Heart left ventricle (tissue), 16 donors: Measurements from ENCODE around the gene MZB1. TPM values are rescaled to one million over a fixed set of nuclear protein-coding genes. Genes with fewer than 3 reads are reported as not detected.

ENCODE experiments used
- ATAC-seq, 4 donors: fragments of 200-7000 bp; cut with Tn5 transposase; one replicate each; pipeline ENCODE4 v1.9.1; 2020 to 2022; ENCODE audit warnings: moderate library complexity in 4 of 4, mild to moderate bottlenecking in 3 of 4, moderate number of reproducible peaks in 1 of 4
- DNase-seq, 5 donors: peaks; one replicate each; pipeline ENCODE4 v3.0.0-alpha.2; 2020
- H3K27ac ChIP-seq, 12 donors: fragments of 200-600 bp; sonication (generic) in 4 of 12; one replicate each; pipeline versions ENCODE4 v1.5.0 to v1.8.0; 2016 to 2022; ENCODE audit warnings: mild to moderate bottlenecking in 2 of 12
- H3K27me3 ChIP-seq, 9 donors: fragments of 200-600 bp; sonication (generic) in 2 of 9; one replicate each; pipeline versions ENCODE4 v1.5.1 to v1.8.0; 2016 to 2022; ENCODE audit warnings: mild to moderate bottlenecking in 3 of 9
- H3K36me3 ChIP-seq, 9 donors: fragments of 200-600 bp; sonication (generic) in 2 of 9; one replicate each; pipeline versions ENCODE4 v1.5.0 to v1.8.0; 2018 to 2022; ENCODE audit warnings: mild to moderate bottlenecking in 2 of 9
- H3K4me1 ChIP-seq, 12 donors: fragments of 200-600 bp; sonication (generic) in 4 of 12; one replicate each; pipeline versions ENCODE4 v1.5.0 to v1.8.0; 2016 to 2022; ENCODE audit warnings: mild to moderate bottlenecking in 3 of 12
- H3K4me3 ChIP-seq, 12 donors: fragments of 200-600 bp; sonication (generic) in 4 of 12; one replicate each; pipeline versions ENCODE4 v1.5.0 to v1.8.0; 2017 to 2022; ENCODE audit warnings: mild to moderate bottlenecking in 9 of 12, moderate library complexity in 4 of 12
- H3K9me3 ChIP-seq, 12 donors: fragments of 200-600 bp; sonication (generic) in 4 of 12; one replicate each; pipeline versions ENCODE4 v1.5.0 to v1.8.0; 2016 to 2022; ENCODE audit warnings: mild to moderate bottlenecking in 1 of 12
- POLR2A ChIP-seq, 2 donors: fragments of 450-650 bp; IDR thresholded peaks; one replicate each; pipeline ENCODE4 v1.6.1; 2017; ENCODE audit warnings: antibody characterized with exemption in 2 of 2, mild to moderate bottlenecking in 2 of 2, moderate library complexity in 2 of 2
- WGBS, 4 donors: extraction: QIAGEN DNeasy Blood & Tissue Kit in 2 of 4; methylation state at CpG; one replicate each; pipeline versions ENCODE4 v1.1.5 to v1.1.7; 2013 to 2018; 5-methylcytosine and 5-hydroxymethylcytosine counted together
- intact Hi-C, 10 donors: fragments of 100-400 bp; cut with DNase I; formaldehyde crosslinking; loops; one replicate each; pipeline versions ENCODE4 v1.11.1 to v1.14.2; 2022
- polyA plus RNA-seq, 2 donors: library from polyadenylated mRNA; stranded (reverse); fragments of 200-250 nt; gene quantifications; one replicate each; pipeline ENCODE4 v1.2.3, GENCODE V29; 2013
- total RNA-seq, 9 donors: library from RNA; depleted of rRNA in 2 of 9; stranded (reverse); fragments of >200 nt in 2 of 9; fragmentation: NEBNext Ultra II Directional in 3 of 9; extraction: Animal tissue kit (Norgen Biotek cat#: 25700) in 3 of 9; gene quantifications; one replicate each; pipeline versions ENCODE4 v1.1.0 to v1.2.4, GENCODE V29; 2016 to 2023
- TF ChIP-seq, protein P1 (sequence below), 12 donors: fragments of 200-600 bp; sonication (generic) in 4 of 12; IDR thresholded peaks; one replicate each; pipeline versions ENCODE4 v1.5.0 to v1.8.0; 2018 to 2022; ENCODE audit warnings: antibody characterized with exemption in 12 of 12, mild to moderate bottlenecking in 5 of 12
- donor health status: ischemic (EF 13 %, LVEDD 7.1; RV severe dilation, severe dysfunction).
- donor health status: healthy with polysubstance abuse.
- donor health status: DM: no; HTN: yes; CAD: no.
- donor health status: DM: no; HTN: no; CAD: no.
- donor health status: ischemic (EF 25% LVEDD 6.9; RV normal size, moderate dysfunction).
- donor health status: ischemic (EF 25% LVEDD 5.7; RV mildly dilated, moderate dysfunction).
- donor health status: healthy.
- donor health status: DM: yes; HTN: yes; CAD: no.
- donor health status: ischemic (EF 35%, LVEDD 5.7; RV mildly dilated, moderate dysfunction).
- donor health status: nonischemic (EF 11% LVEDD 7.7; RV severe dilation, severe dysfunction).
- donor health status: DM: yes; HTN: yes; CAD: no.
- donor health status: PGD.
- donor health status: ischemic (EF 29% LVEDD 5.4; RV normal size, mild dysfunction).
- donor health status: nonischemic (EF 23%, LVEDD 6.1; RV moderate dilation, normal function).

MZB1 gene
- total and polyA plus RNA-seq, 11 donors = 0.31 to 5.2 (median 0.81) TPM; not detected in 2

DNA sequence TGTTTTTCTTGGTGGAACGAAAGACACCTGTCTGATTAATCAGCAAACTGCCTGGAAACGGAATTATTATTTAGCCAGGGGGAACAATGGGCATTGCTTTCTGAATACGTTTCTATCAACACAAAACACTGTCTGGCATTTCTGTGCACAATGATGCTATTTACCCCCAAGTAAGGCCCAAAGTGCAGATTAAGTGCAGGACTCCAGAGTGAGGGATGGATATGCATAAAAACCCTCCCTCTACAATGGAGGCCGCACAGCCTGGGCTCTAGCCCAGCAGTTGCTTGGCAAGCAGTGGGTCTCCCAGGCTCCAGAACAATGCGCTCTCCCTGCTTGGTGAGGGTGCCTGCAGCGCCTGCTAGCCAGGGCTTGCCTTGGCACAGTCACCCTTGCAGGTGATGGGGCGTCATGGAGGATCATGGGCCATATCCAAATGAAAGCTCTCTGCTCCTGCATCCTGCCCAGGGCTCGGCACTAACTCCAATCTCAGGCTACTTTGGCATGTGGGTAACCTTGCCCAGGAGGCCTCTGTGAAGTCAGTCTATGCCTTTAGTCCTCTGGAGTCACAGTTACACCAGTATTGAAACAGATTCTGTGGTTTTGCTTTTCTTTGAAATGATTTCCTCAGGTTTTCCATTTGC is 25.6 kb upstream of the MZB1 start:
- intact Hi-C loops = loop anchor here in 1 of 10 donors (2.0 kb wide), 1 partner anchor 21 kb away; the partner anchor contains the start of gene PROB1

DNA sequence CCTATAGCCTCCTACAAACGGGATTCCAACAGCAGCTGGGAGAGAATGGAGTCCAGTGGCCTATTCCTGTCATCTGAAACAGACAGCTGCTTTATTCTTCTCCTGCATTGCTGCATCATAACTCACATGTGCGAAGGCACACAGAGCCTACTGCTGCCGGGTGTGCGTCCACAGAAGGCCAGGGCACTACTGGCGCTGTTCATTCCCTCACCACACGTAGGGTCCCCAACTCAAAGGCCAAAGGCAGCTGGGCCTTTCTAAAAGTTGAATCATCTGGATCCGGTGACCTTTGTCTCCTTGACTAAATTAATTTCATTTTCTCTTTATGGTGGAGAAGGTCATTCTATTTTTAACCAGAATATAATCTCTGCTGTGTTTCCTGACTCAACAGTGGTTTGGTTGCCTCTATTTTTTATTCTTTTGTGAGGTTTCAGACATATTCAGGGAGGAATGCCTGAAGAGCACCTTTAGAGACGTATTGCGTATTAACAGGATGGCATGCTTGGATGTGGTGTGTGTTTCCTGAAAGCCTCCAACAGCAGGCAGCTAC is 24.9 kb upstream of the MZB1 start:
- H3K27me3 ChIP-seq = no peaks in the 10 kb centered on the region
- peak in 1 of 5 donors; percentile 45 for DNase-seq
- intact Hi-C loops = loop anchor here in 1 of 10 donors (2.0 kb wide), 1 partner anchor 20 kb away; the partner anchor contains the start of gene PROB1
- no peak overlapping the region for H3K4me3 ChIP-seq
- H3K27ac ChIP-seq = peak overlapping the region; percentile 81 to 96 (median 86)
- ATAC-seq = peak in 3 of 4 donors; percentile 3 to 13 (median 6)
- WGBS, 4 donors = 37 to 52% (median 39%) methylated on average over 9 of the region's 9 CpGs
- H3K9me3 ChIP-seq = no peaks in the 10 kb centered on the region
- TF ChIP-seq, protein P1, sequence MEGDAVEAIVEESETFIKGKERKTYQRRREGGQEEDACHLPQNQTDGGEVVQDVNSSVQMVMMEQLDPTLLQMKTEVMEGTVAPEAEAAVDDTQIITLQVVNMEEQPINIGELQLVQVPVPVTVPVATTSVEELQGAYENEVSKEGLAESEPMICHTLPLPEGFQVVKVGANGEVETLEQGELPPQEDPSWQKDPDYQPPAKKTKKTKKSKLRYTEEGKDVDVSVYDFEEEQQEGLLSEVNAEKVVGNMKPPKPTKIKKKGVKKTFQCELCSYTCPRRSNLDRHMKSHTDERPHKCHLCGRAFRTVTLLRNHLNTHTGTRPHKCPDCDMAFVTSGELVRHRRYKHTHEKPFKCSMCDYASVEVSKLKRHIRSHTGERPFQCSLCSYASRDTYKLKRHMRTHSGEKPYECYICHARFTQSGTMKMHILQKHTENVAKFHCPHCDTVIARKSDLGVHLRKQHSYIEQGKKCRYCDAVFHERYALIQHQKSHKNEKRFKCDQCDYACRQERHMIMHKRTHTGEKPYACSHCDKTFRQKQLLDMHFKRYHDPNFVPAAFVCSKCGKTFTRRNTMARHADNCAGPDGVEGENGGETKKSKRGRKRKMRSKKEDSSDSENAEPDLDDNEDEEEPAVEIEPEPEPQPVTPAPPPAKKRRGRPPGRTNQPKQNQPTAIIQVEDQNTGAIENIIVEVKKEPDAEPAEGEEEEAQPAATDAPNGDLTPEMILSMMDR (IDR thresholded peaks at IDR 0.05) = no peak
- no peak for TF ChIP-seq POLR2A (IDR thresholded peaks at IDR 0.05)
- H3K4me1 ChIP-seq = peaks cover 18 to 73% (median 61%) of the 10 kb centered on the region in 12 donors
- peaks cover 0 to 48% (median 22%) of the 10 kb centered on the region in 9 donors for H3K36me3 ChIP-seq

More for the DNA sequence above, 25.6 kb upstream of the MZB1 start:
- H3K27ac ChIP-seq = peak overlapping the region; percentile 81 to 96 (median 86)
- no peaks in the 10 kb centered on the region for H3K9me3 ChIP-seq
- H3K36me3 ChIP-seq = peaks cover 0 to 55% (median 28%) of the 10 kb centered on the region in 9 donors
- 26 to 38% (median 35%) methylated on average over 6 to 8 of the region's 8 CpGs for WGBS, 4 donors
- peaks cover 18 to 78% (median 65%) of the 10 kb centered on the region in 12 donors for H3K4me1 ChIP-seq
- H3K27me3 ChIP-seq = no peaks in the 10 kb centered on the region
- no peak overlapping the region for H3K4me3 ChIP-seq
- no peak for TF ChIP-seq POLR2A (IDR thresholded peaks at IDR 0.05)
- TF ChIP-seq, protein P1 (IDR thresholded peaks at IDR 0.05) = no peak
- ATAC-seq = peak; percentile 68 to 77 (median 72)
- peak; percentile 66 to 86 (median 77) for DNase-seq

DNA sequence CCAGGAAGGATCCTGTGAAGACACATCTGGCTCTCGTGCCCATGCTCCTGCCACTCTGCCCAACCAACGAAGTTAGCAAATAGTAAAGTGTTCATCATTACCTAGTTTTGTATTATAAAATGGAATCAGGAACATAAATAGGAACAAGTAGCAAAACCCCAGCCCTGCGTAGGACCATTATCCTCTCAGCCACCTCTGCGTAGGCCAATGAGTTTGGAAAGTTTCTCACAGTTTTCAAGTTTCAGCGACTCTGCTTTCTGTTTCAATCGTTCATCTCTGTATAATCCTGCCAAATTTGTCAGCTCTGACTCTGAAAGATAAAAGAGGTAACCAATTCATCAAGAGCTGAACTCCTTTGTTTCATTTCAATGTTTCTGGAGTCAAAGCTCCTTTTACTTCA is 24.2 kb upstream of the MZB1 start:
- peaks cover 18 to 66% (median 54%) of the 10 kb centered on the region in 12 donors for H3K4me1 ChIP-seq
- H3K9me3 ChIP-seq = no peaks in the 10 kb centered on the region
- H3K4me3 ChIP-seq = no peak overlapping the region
- H3K36me3 ChIP-seq = peaks cover 0 to 41% (median 16%) of the 10 kb centered on the region in 9 donors
- intact Hi-C loops = loop anchor here in 1 of 10 donors (2.0 kb wide), 1 partner anchor 19 kb away; the partner anchor contains the start of gene PROB1
- TF ChIP-seq, protein P1 (IDR thresholded peaks at IDR 0.05) = no peak
- no peak for TF ChIP-seq POLR2A (IDR thresholded peaks at IDR 0.05)
- ATAC-seq (no peak), DNase-seq (no peak)
- WGBS, 4 donors = 75 to 81% (median 78%) methylated on average over 6 of the region's 6 CpGs
- no peaks in the 10 kb centered on the region for H3K27me3 ChIP-seq
- peak overlapping the region; percentile 81 to 96 (median 86) for H3K27ac ChIP-seq

DNA sequence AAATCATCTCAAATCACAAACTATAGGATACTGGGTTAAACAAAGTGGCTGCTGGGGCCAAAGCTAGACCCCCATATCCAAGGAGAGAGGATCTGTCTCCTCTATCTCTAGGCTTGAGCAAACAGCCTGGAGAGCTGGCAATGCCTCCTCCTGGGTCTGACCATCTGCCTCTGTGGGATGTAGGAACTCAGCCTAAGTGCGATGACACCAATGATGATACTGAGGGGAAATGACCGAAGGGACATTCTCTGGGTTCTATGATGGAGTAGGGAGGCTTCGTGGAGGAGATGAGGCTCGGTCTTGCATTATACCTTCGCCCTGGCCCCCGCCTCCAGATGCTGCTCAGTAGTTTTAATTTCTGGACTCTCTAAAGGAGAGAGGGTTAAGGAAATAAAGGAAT is 23.4 kb upstream of the MZB1 start:
- Histone ChIP-seq H3K27me3 (no peaks in the 10 kb centered on the region), H3K4me3 (no peak overlapping the region), H3K9me3 (no peaks in the 10 kb centered on the region), H3K4me1 (peaks cover 17 to 58% (median 46%) of the 10 kb centered on the region in 12 donors), H3K27ac (peak overlapping the region in 5 of 12 donors; percentile 84 to 94 (median 92)), H3K36me3 (peaks cover 0 to 35% (median 13%) of the 10 kb centered on the region in 9 donors)
- intact Hi-C loops = no loop called here
- ATAC-seq (no peak), DNase-seq (no peak)
- TF ChIP-seq, protein P1 (IDR thresholded peaks at IDR 0.05) = no peak
- no peak for TF ChIP-seq POLR2A (IDR thresholded peaks at IDR 0.05)
- WGBS, 4 donors = 96 to 98% (median 97%) methylated on average over 6 of the region's 6 CpGs
